ENCODE results near the gene CKS1B. TPM values are rescaled to one million over a fixed set of nuclear protein-coding genes. Genes with fewer than 3 reads are reported as not detected.
A peak's percentile ranks its signal among the peaks of the same experiment; 100 is the strongest.

CKS1B gene
- total RNA-seq, 2 donors from 2014 or later = 49.5 to 76.5 TPM

DNA sequence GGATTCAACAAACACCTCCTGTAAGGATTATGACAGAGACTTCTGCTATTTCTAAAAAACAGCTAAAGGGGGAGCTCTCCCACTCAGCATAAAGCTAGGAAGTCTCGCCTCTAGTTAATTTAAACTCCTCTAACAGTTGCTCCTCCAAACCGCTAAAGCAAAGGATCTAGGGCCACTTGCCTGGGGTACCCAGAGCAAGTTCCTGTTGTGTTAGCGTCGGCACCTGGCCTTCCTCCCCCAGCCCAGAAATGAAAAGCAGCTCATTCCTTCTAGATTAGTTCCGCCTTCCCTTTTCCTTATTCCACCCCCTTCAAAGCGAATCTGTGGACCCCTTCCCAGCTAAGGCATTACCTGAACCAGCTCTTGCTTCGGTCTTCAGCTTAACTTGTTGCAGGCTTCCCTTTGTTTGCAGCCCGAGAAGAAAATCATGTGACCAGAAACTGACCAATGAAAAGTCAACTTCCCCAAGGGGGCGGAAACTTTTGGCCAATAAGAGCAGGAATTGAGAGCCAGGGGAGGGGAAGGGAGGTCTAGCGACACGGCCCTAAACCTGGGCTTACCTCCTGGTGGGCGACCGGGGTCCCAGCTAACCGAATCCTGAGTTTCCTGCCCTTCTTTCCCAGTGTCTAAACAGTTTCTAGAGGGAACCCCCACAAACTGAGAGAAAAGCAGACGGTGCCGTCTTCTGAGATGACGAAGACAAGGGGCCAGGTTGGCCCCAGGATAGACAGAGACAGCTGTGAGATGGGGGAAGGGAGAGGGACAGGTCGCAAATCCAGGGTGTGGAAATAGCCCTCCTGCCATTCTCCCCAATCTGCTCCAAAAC, 18.6 kb upstream of the CKS1B start, which contains the start of gene PBXIP1:
Gene PBXIP1 (minus strand): TSS at position 382 of the 826 bp plus-strand sequence. CDS start 2,378 bp downstream, outside the sequence.
- intact Hi-C loops (cut with DNase I) = no loop called here
- Histone ChIP-seq H3K9ac (ENCODE audit: low read depth in 2 of 2, low read length in 2 of 2) (peak within 1 kb of the TSS; percentile 70 to 85), H3K9me3 (no peaks in the 10 kb centered on the region), H3K36me3 (no peaks in the 10 kb centered on the region), H3K27ac (peak within 1 kb of the TSS; percentile 72), H3K27me3 (no peaks in the 10 kb centered on the region), H3K4me3 (peak within 1 kb of the TSS; percentile 51), H3K4me1 (peaks cover 14% of the 10 kb centered on the region)
- DNase-seq = peak; percentile 92
- TF ChIP-seq CTCF (IDR thresholded peaks at IDR 0.05) = no peak

GRCh38 chr1:154956544-154956941, 17.9 kb upstream of the CKS1B start:
- intact Hi-C loops (cut with DNase I) = no loop called here
- Histone ChIP-seq H3K27ac (peak overlapping the region; percentile 72), H3K9me3 (no peaks in the 10 kb centered on the region), H3K4me3 (peak overlapping the region; percentile 51), H3K9ac (ENCODE audit: low read depth in 2 of 2, low read length in 2 of 2) (peak overlapping the region; percentile 52 to 85), H3K36me3 (no peaks in the 10 kb centered on the region), H3K27me3 (no peaks in the 10 kb centered on the region), H3K4me1 (peaks cover 14% of the 10 kb centered on the region)
- TF ChIP-seq CTCF (IDR thresholded peaks at IDR 0.05) = no peak
- DNase-seq = peak; percentile 59

DNA sequence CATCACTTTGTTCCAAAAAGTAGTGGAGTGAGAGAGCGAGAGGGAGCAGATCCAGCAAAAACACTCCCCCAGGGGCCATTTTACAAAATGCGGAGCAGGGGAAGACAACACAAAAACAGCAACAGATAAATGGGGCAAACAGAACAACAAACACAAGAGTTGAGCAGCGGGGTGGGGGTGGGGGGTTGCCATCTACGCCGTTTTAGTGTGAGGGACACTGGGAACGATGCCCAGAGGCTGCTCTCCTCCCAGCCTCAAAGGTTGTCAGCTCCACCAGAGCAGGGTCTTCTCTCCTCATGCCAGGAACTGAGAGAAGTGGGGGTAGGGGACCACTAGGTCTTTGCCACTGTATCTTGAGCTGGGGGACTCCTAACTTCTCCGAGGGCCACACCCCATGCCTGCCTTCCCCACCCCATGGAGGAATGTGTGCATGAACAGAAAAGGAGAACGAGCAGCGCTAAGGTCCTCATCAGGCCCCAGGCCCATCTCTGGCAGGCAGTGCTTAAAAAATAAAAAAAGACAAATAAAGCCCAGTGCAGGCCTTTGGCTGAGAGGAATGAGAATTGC, 17.3 kb upstream of the CKS1B start:
- no peak for DNase-seq
- peak overlapping the region; percentile 72 for H3K27ac ChIP-seq
- no peaks in the 10 kb centered on the region for H3K27me3 ChIP-seq
- no peaks in the 10 kb centered on the region for H3K9me3 ChIP-seq
- H3K4me3 ChIP-seq = no peak overlapping the region
- intact Hi-C loops (cut with DNase I) = no loop called here
- H3K4me1 ChIP-seq = peaks cover 14% of the 10 kb centered on the region
- H3K9ac ChIP-seq (ENCODE audit: low read depth in 2 of 2, low read length in 2 of 2) = peak overlapping the region in 1 of 2 donors; percentile 85
- TF ChIP-seq CTCF (IDR thresholded peaks at IDR 0.05) = no peak
- no peaks in the 10 kb centered on the region for H3K36me3 ChIP-seq

GRCh38 chr1:154958036-154958435, 16.4 kb upstream of the CKS1B start:
- H3K27me3 ChIP-seq = no peaks in the 10 kb centered on the region
- no peak for TF ChIP-seq CTCF (IDR thresholded peaks at IDR 0.05)
- H3K27ac ChIP-seq = no peak overlapping the region
- H3K9ac ChIP-seq (ENCODE audit: low read depth in 2 of 2, low read length in 2 of 2) = no peak overlapping the region
- no peak overlapping the region for H3K4me3 ChIP-seq
- peaks cover 20% of the 10 kb centered on the region for H3K4me1 ChIP-seq
- no peak for DNase-seq
- no peaks in the 10 kb centered on the region for H3K36me3 ChIP-seq
- no peaks in the 10 kb centered on the region for H3K9me3 ChIP-seq
- intact Hi-C loops (cut with DNase I) = no loop called here

DNA sequence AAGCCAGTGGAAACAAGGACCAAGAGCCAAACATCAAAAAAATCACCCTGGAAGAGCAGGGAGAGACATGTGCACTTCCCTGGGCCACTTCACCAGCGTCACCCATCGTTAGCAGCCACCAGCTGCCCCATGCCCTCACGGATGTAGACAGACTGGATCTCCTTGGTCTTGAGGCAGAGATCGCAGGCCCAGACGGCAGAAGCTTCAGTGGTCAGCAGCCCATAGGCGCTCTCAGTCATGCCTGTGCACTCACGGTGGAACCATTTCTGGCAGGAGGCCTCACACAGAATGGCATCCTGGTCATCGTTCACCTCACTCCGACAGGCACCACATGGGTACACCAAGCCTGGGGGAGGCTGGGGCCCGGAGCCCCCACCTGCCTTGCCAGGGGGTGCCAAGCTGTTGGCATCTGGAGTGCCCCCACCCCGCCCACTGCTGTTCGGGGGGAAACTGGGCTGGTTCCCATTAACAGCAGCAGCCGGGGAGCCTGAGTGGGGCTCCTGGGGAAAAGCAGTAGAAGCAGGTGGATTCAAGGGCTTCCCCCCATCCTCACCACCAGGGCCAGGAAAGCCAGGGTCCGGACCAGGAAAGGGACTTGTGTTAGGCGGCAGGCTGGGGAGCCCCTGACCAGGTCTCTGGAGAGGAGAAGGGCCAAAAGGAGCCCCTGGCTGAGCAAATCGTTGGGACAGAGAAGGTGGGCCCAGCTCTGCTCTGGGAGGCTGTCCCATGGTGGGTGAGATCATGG, 15.6 kb upstream of the CKS1B start:
- Histone ChIP-seq H3K9ac (ENCODE audit: low read depth in 2 of 2, low read length in 2 of 2) (no peak overlapping the region), H3K36me3 (peaks cover 6% of the 10 kb centered on the region), H3K4me1 (peaks cover 20% of the 10 kb centered on the region), H3K27me3 (no peaks in the 10 kb centered on the region), H3K4me3 (no peak overlapping the region), H3K27ac (no peak overlapping the region), H3K9me3 (no peaks in the 10 kb centered on the region)
- DNase-seq = no peak
- no peak for TF ChIP-seq CTCF (IDR thresholded peaks at IDR 0.05)
- intact Hi-C loops (cut with DNase I) = no loop called here
